SU-DHL-6 (cell line): ENCODE measurements around the gene HDAC5.
A peak's percentile ranks its signal among the peaks of the same experiment; 100 is the strongest.
"Not testable (repeated sequence)": the region's sequence is repeated elsewhere in the genome, so short reads cannot be mapped to it uniquely, and the experiment has no call there.

Source experiments
- H2AFZ ChIP-seq: fragments of 200-600 bp; sonication (generic); 2 replicates; pipeline ENCODE4 v1.6.1; 2014; ENCODE audit warnings: low read depth, mild to moderate bottlenecking, moderate library complexity, mixed read lengths, antibody characterized with exemption, low read length; ENCODE audit not compliant: severe bottlenecking
- H3F3A ChIP-seq: fragments of 200-600 bp; shearing (Covaris generic); 2 replicates; pipeline ENCODE4 v1.6.0; 2016; ENCODE audit warnings: antibody characterized with exemption, mild to moderate bottlenecking; ENCODE audit not compliant: insufficient read depth
- H3K27ac ChIP-seq: fragments of 200-600 bp; sonication (generic); 2 replicates; pipeline ENCODE4 v1.5.1; 2016; ENCODE audit warnings: low read depth, mild to moderate bottlenecking, low read length, moderate library complexity, mixed read lengths
- H3K27me3 ChIP-seq: fragments of 200-600 bp; sonication (generic), shearing (Covaris generic); 2 replicates; pipeline ENCODE4 v1.6.0; 2014; ENCODE audit warnings: mild to moderate bottlenecking, low read length
- H3K36me3 ChIP-seq: fragments of 200-600 bp; sonication (generic); 2 replicates; pipeline ENCODE4 v1.6.1; 2014; ENCODE audit warnings: mild to moderate bottlenecking, low read length, mixed read lengths
- H3K4me2 ChIP-seq: fragments of 300-600, 200-600 bp; shearing (Covaris generic), sonication (generic); 2 replicates; pipeline ENCODE4 v1.6.0; 2014; ENCODE audit warnings: low read length, low read depth, mild to moderate bottlenecking; ENCODE audit not compliant: poor library complexity, severe bottlenecking
- H3K4me3 ChIP-seq: fragments of 200-600 bp; sonication (generic); 2 replicates; pipeline ENCODE4 v1.5.1; 2014; ENCODE audit warnings: antibody characterized with exemption, low read length, mild to moderate bottlenecking, mixed read lengths; ENCODE audit not compliant: insufficient read depth, poor library complexity, severe bottlenecking
- H3K79me2 ChIP-seq: fragments of 200-600 bp; sonication (generic); 2 replicates; pipeline ENCODE4 v1.6.1; 2014; ENCODE audit warnings: mild to moderate bottlenecking, low read length, moderate library complexity; ENCODE audit not compliant: insufficient read depth
- H3K9ac ChIP-seq: fragments of 200-600 bp; sonication (generic); 2 replicates; pipeline ENCODE4 v1.7.0; 2014; ENCODE audit warnings: mild to moderate bottlenecking, low read length
- H3K9me2 ChIP-seq: fragments of 200-600 bp; sonication (generic); replicated peaks from 2 replicates; pipeline ENCODE4 v1.6.1; 2014; ENCODE audit warnings: low read length; ENCODE audit not compliant: insufficient read depth
- H3K9me3 ChIP-seq: fragments of 200-600 bp; sonication (generic); 2 replicates; pipeline ENCODE4 v1.6.1; 2014; ENCODE audit warnings: low read length, mixed read lengths; ENCODE audit not compliant: insufficient read depth
- H4K20me1 ChIP-seq: fragments of 200-600 bp; sonication (generic); 2 replicates; pipeline ENCODE4 v1.6.1; 2014; ENCODE audit warnings: low read depth, mild to moderate bottlenecking, antibody characterized with exemption, low read length, moderate library complexity, mixed read lengths
- EZH2phosphoT487 ChIP-seq: fragments of 200-600 bp; sonication (generic), shearing (Covaris generic); conservative IDR thresholded peaks from 2 replicates; pipeline ENCODE4 v1.6.1; 2018; ENCODE audit warnings: mild to moderate bottlenecking, antibody characterized with exemption, low read length, moderate library complexity, mixed read lengths
- TF ChIP-seq, protein P1 (sequence below): fragments of 200-600 bp; sonication (generic); IDR thresholded peaks from one replicate; pipeline ENCODE4 v1.5.1; 2017; ENCODE audit warnings: antibody characterized with exemption, mild to moderate bottlenecking, low read length, moderate library complexity; ENCODE audit not compliant: insufficient read depth, poor library complexity, severe bottlenecking

The HDAC5 gene

DNA sequence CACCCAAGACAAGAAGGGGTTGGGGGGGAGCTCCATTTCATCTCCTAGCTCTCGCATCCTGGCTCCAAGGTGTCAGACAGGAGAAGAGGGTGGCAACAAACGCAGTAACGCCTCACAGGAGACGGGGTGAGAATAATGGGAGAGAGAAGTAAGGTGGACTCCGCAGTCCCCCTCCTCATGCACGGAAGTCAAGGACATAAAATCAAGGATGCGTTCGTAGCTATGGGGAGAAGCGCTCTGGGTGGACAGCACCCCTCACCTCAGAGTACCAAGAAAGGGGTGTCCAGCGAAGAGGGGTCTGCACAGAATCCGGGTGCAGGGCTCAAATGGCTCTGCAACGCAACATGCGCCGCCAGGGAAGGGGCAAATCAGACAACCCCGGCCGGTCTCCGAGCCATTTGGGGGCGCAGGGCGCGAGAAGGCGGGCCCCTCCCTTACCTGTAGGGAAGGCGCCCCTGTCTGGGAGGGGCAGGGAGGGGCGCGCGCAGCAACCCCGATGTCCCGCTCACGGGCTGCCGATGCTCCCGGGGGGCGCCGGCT lies 555 bp downstream of the HDAC5 start:
- H3K27ac ChIP-seq, result no peak overlapping the region
- H2AFZ ChIP-seq, result peak overlapping the region; percentile 83
- H3K4me2 ChIP-seq, result peak overlapping the region; percentile 78
- H3F3A ChIP-seq, result no peaks in the 10 kb centered on the region
- no peaks in the 10 kb centered on the region for H4K20me1 ChIP-seq
- H3K9me2 ChIP-seq, result no peaks in the 10 kb centered on the region
- peak overlapping the region; percentile 64 for H3K9ac ChIP-seq
- H3K36me3 ChIP-seq, result no peaks in the 10 kb centered on the region
- no peaks in the 10 kb centered on the region for H3K79me2 ChIP-seq
- no peaks in the 10 kb centered on the region for H3K9me3 ChIP-seq
- H3K27me3 ChIP-seq, result no peaks in the 10 kb centered on the region
- H3K4me3 ChIP-seq, result peak overlapping the region; percentile 79
- TF ChIP-seq, protein P1, sequence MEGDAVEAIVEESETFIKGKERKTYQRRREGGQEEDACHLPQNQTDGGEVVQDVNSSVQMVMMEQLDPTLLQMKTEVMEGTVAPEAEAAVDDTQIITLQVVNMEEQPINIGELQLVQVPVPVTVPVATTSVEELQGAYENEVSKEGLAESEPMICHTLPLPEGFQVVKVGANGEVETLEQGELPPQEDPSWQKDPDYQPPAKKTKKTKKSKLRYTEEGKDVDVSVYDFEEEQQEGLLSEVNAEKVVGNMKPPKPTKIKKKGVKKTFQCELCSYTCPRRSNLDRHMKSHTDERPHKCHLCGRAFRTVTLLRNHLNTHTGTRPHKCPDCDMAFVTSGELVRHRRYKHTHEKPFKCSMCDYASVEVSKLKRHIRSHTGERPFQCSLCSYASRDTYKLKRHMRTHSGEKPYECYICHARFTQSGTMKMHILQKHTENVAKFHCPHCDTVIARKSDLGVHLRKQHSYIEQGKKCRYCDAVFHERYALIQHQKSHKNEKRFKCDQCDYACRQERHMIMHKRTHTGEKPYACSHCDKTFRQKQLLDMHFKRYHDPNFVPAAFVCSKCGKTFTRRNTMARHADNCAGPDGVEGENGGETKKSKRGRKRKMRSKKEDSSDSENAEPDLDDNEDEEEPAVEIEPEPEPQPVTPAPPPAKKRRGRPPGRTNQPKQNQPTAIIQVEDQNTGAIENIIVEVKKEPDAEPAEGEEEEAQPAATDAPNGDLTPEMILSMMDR, result no peak
- TF ChIP-seq EZH2phosphoT487, result no peak

DNA sequence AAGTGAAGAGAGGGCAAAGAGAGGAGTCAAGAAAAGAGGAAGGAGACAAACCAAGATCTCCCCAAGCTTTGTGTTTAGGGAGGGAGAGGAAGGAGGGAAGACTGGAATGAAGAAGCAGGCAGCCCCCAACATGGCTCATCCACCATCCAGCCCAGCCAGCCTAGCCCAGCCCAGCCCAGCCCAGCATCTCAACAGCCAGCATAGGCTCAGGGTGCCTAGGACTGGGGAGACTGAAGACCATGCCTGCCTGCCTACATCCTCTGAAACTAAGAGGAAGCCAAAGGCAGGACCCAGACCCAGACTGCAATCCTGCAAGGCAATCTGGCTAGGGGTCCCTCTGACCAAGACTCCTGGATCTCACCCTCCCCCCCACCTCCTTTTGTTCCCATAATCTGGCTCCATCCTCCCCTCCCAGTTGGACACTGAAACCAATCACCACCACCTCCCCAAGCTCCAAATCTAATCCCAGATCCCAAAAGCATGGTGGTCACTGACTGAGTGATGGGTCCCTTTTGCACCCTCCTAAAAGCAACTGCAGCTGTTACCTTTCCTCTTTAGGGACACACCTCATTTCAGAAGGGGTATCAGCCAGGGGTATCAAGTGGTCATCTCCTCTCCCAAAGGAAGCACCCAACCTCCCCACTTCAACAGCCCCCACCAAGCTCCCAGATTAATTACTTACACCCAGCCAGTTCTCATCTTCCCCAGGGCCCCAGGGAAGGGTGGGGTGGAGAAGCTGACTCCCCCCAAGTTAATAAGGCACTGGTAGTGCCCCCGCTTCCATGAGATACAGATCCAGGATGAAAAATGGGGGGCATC lies 1.2 kb downstream of the HDAC5 start:
- Histone ChIP-seq H3K9ac (no peak overlapping the region; the same call in 1 of the 2 replicates), H3F3A (no peaks in the 10 kb centered on the region), H2AFZ (no peak overlapping the region), H3K27me3 (no peaks in the 10 kb centered on the region), H3K9me2 (no peaks in the 10 kb centered on the region), H3K4me3 (no peak overlapping the region), H3K9me3 (no peaks in the 10 kb centered on the region), H3K79me2 (no peaks in the 10 kb centered on the region), H3K4me2 (peak overlapping the region; percentile 78), H3K36me3 (no peaks in the 10 kb centered on the region), H3K27ac (no peak overlapping the region), H4K20me1 (no peaks in the 10 kb centered on the region)
- TF ChIP-seq, protein P1, result no peak
- no peak for TF ChIP-seq EZH2phosphoT487

DNA sequence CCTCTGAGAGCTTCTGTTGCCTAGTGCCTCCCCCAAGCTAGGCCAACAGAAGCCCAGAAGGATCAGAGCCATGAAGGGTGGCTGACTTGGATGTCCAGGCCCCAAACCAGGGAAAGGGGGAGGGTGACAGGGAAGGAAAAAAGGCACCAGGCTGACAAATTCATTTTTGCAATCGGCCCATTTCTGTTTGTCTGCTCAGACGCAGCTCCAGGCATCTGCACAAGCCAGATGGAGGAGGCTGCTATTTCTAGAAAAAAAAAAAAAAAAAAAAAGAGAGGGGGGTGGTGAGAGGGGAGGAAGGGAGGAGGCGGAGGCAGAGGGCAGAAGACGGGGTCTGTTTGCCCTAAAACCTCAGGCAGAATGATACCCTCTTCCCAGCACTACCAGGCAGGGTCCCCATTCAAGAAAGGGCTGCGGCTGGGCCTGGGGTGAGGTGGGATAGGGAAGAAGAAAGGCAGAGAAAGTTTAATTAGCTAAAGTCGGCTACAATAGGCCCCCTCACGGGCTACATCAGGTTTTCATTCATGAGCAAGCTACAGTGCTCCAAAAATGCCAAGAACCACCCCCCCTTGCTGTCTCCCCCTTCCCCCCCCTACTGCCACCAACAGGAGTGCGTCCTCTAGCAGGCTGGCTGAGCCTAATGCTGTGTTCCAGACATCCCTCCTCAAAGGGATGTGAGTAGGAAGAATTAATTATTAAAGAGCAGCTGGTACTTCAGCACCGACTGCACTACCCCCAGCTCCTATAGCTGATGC lies 2.4 kb downstream of the HDAC5 start:
- no peaks in the 10 kb centered on the region for H3F3A ChIP-seq
- TF ChIP-seq, protein P1, result no peak
- no peak for TF ChIP-seq EZH2phosphoT487
- no peak overlapping the region for H3K27ac ChIP-seq
- no peaks in the 10 kb centered on the region for H3K27me3 ChIP-seq
- H3K9me3 ChIP-seq, result no peaks in the 10 kb centered on the region
- H3K9me2 ChIP-seq, result no peaks in the 10 kb centered on the region
- no peaks in the 10 kb centered on the region for H3K36me3 ChIP-seq
- no peak overlapping the region for H2AFZ ChIP-seq
- H3K9ac ChIP-seq, result no peak overlapping the region
- no peaks in the 10 kb centered on the region for H3K79me2 ChIP-seq
- H3K4me2 ChIP-seq, result no peak overlapping the region
- H3K4me3 ChIP-seq, result no peak overlapping the region
- H4K20me1 ChIP-seq, result no peaks in the 10 kb centered on the region

DNA sequence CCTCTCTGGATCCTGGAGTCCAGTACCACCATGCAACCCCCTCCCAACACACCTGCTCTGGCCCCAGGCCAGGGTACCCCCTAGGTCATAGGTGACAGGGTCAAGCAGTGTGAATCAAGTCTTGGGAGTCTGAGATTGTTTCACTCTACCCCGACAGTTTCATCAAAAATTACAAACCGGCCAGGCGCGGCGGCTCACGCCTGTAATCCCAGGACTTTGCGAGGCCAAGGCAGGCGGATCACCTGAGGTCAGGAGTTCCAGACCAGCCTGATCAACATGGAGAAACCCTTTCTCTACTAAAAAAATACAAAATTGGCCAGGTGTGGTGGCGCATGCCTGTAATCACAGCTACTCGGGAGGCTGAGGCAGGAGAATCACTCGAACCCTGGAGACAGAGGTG lies 3.2 kb downstream of the HDAC5 start:
- not testable (repeated sequence) for H3K4me2 ChIP-seq, H3K27ac ChIP-seq, H3K27me3 ChIP-seq, H4K20me1 ChIP-seq, H3F3A ChIP-seq, H2AFZ ChIP-seq, H3K9ac ChIP-seq, H3K79me2 ChIP-seq, H3K4me3 ChIP-seq, H3K9me2 ChIP-seq, H3K36me3 ChIP-seq, H3K9me3 ChIP-seq
